GM12878 (cell line): ENCODE data around the gene OR1J1.

Experiments
- CTCF ChIP-seq, 3 experiments: IDR thresholded peaks in 2 of 3; conservative IDR thresholded peaks in 1 of 3; 2 replicates each; pipeline ENCODE4 v1.5.1; 2011; ENCODE audit warnings: low read depth in 3 of 3, low read length in 3 of 3, mild to moderate bottlenecking in 3 of 3, control low read depth in 2 of 3, moderate library complexity in 2 of 3, inconsistent platforms in 1 of 3, mixed read lengths in 1 of 3; ENCODE audit not compliant: control insufficient read depth in 2 of 3, insufficient read depth in 1 of 3; ENCODE audit errors: extremely low read depth in 1 of 3
- POLR2AphosphoS5 ChIP-seq: IDR thresholded peaks from 2 replicates; pipeline ENCODE4 v1.6.1; 2011; ENCODE audit warnings: mild to moderate bottlenecking, low read length, inconsistent platforms
- REST ChIP-seq: IDR thresholded peaks from 2 replicates; pipeline ENCODE4 v1.6.1; 2012; ENCODE audit warnings: mild to moderate bottlenecking, low read depth, low read length

GRCh38 chr9:122477346-122477745 is 380 bp downstream of the OR1J1 start:
- TF ChIP-seq POLR2AphosphoS5: no peak
- TF ChIP-seq REST: no peak
- TF ChIP-seq CTCF (IDR thresholded peaks at IDR 0.05 in 2 of 3, conservative IDR thresholded peaks at IDR 0.05 in 1 of 3; ENCODE audit: control insufficient read depth in 2 of 3, extremely low read depth in 1 of 3, insufficient read depth in 1 of 3, low read depth in 3 of 3, low read length in 3 of 3): no peak
